NCI-H446 (cell line): ENCODE measurements around the gene EXOSC7.

ENCODE experiments used
- DNase-seq, 2 experiments: peaks; one replicate each; lab custom pipeline; 2025; lab: John Stamatoyannopoulos, UW

EXOSC7 gene

GRCh38 chr3:44992555-44993470 is 16.8 kb downstream of the EXOSC7 start:
- DNase-seq = no peak

GRCh38 chr3:44993471-44994205 is 17.6 kb downstream of the EXOSC7 start:
- no peak for DNase-seq

DNA sequence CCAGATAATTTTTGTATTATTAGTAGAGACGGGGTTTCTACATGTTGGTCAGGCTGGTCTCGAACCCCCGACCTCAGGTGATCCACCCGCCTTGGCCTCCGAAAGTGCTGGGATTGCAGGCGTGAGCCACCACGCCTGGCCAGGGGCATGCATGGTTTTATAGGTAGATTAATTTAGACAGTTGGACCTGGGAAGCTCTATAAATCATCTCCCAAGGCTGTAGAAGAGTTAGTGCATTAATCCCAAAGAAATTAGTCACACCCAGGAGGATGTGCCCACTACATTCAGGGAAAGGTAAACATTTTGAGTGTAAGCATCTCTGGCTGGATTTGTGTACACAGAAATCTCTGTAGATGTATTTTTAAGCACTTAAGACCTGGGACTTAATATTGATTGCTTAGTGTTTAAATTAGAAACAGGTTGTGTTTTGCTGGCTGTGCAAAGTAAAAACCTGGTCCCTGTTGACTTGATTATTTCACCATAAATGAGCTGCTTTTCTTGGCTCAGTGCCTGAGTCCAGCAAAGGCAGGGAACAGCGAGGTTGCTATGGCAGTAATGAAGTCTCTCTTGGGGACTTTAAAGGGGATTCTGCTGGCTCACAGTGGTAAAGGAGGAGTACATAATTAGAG is 19.2 kb downstream of the EXOSC7 start:
- DNase-seq = peak in 1 of 2 experiments; percentile 7

DNA sequence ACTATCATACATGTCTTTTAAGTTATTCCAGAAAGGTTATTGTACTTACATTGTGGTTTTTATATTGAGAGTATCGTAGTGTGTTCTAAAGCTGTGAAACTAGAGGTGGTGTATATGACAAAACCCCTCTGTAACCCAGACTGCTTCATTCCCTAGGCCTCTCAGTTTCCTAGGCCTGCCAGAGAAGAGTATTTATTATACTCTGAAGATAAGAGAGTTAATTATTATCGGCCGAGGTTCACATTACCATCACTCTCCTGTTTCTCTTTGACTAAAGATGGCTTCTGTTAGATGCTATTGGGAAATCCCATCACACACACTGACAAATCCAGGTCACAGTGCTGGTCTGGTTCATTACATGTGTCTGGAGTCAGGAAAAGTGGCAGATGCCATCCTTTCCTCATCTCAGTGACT is 20.5 kb downstream of the EXOSC7 start:
- DNase-seq = no peak

- DNase-seq = no peak
Observed at GRCh38 chr3:44999782-45000181, 23.7 kb downstream of the EXOSC7 start.

- no peak for DNase-seq
Observed at GRCh38 chr3:45000823-45001222, 24.8 kb downstream of the EXOSC7 start.

DNA sequence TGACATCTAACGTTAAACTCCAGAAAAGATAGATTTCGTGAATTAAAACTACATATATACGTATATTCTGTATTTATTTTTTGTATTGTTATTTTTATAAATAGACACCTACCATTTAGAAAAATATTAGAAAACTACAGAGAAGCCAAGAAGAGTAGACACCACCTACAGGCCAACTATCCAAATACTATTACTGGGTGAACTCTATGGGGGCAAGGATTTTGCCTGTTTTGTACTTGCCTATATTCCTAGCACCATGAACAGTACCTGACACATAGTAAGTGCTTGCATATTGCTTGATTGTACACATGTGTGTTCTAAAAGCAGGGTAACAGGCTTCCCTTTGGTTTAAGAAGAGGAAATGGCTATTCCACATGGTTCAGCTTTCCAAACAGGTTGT is 25.7 kb downstream of the EXOSC7 start:
- DNase-seq = no peak

DNA sequence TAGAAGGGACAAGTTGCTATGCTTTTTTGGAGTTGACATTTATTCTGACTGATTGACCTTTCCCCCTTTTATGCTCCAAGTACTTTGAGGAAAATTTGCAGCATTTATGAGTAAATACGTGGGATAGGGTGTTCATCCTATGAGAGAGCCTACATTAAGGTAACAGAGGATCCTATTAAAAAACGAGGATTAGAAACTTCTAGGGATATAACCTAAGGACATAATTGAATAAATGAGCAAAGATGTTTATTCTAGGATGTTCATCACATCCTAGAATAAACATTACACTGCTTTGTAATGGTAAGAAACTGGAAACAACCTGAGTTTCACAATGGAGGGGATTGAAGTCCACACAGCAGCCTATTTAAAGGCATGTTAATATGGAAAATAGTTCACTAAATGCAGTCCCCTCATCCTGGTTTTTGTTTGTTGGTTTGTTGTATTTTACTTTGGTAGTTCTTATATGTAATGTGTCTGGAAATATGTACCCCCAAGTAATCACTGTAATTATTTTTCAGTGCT is 26.2 kb downstream of the EXOSC7 start:
- no peak for DNase-seq

GRCh38 chr3:45002720-45003119 is 26.7 kb downstream of the EXOSC7 start:
- DNase-seq = no peak

DNA sequence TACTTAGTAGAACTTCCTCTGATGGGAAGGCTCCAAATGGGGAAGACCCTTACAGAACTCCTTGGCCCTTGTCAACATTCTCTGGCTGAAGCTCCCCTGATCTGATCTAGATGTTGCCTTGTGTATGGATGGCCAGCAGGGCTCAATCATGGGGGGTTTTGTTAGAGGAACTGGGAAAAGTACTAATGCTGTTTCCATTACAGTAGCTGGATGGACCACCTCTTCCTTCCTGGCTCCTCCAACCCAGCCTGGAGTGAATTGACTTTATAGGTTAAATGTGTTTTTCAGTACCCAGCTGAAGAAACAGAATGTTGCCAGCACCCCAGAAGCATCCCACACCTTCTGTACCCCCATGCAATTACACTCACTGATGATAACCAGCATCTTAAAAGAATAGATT is 27.4 kb downstream of the EXOSC7 start:
- DNase-seq = no peak

DNA sequence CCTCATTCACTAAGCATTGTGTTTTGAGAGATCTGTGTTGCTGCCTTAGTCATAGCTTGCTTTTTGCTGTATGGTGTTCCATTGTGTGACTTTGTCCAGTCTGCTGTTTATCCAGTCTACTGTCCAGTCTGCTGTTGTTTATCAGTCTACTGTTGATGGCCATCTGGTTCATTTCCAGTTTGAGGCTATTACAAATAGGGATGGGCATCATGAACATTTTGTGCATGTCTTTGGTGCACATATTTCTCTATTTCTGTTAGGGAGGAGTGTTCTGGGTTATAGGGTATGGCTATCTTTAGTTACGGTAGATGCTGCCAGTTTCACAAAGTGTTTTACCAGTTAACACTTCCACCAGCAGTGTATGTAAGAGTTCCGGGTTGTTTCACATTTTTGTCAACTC is 27.8 kb downstream of the EXOSC7 start:
- DNase-seq = no peak

- DNase-seq = no peak
Observed at GRCh38 chr3:45007091-45007490, 31.0 kb downstream of the EXOSC7 start.

- no peak for DNase-seq
Observed at GRCh38 chr3:45008117-45008516, 32.1 kb downstream of the EXOSC7 start.

DNA sequence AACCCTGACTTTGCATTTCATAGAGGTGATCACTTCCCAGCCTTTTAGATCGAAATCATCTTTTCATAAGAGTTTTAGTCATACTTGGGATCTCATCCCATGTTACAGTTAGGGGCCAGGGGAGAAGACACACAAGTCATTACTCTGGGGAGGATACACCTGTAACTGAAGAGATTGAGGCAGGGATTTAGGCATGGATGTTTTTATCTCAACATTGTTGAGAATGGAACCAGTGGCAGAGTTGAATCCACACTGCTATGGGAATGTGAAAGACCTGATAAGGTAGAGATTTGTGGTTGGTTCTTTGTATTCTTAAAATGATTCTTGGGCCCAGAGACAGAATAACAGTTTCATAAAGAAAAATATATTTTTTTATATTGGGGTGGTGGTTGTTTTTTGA is 33.8 kb downstream of the EXOSC7 start:
- DNase-seq = no peak

GRCh38 chr3:45010811-45011333 is 34.8 kb downstream of the EXOSC7 start:
- no peak for DNase-seq

GRCh38 chr3:45011756-45012508 is 35.9 kb downstream of the EXOSC7 start:
- no peak for DNase-seq

GRCh38 chr3:45012577-45012976 is 36.5 kb downstream of the EXOSC7 start:
- DNase-seq = no peak

DNA sequence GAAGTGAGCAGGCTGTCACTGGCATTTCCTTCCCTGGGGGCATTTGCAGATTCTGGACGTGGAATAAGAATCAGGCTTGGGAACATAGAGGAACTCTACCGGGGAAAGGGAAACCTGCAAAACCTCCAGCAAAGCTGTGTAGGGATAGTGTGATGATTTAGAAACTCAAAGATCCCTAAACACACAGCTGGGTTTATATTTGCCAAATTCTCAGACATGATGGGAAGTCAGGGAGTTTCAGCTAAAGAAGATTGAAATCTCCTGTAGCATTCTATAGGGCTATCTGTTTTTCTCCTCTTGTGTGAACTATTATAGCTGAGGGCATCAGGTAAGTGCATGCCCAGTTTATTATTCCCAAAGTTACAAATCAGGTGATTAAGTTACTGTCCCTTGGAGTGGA is 40.9 kb downstream of the EXOSC7 start:
- no peak for DNase-seq

- DNase-seq = no peak
Observed at GRCh38 chr3:45017821-45018220, 41.8 kb downstream of the EXOSC7 start.

DNA sequence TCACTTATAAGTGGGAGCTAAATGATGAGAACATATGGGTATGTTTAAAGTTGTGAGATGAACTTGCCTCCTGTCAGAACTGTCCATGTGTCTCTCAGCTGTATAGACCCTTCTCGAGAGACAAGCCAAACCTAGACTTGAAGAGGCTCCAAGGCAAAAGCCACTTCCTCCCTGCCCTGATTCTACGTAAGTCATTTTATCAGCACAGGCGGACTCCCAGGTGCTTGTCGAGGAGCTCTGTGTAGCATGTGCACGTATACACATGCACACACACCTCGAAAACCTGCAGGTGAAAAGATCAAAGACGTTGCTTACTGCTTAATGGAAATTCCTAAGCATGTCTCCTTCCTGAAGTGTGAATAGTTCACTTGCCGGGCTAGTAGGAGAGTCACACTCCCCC is 44.5 kb downstream of the EXOSC7 start:
- no peak for DNase-seq

DNA sequence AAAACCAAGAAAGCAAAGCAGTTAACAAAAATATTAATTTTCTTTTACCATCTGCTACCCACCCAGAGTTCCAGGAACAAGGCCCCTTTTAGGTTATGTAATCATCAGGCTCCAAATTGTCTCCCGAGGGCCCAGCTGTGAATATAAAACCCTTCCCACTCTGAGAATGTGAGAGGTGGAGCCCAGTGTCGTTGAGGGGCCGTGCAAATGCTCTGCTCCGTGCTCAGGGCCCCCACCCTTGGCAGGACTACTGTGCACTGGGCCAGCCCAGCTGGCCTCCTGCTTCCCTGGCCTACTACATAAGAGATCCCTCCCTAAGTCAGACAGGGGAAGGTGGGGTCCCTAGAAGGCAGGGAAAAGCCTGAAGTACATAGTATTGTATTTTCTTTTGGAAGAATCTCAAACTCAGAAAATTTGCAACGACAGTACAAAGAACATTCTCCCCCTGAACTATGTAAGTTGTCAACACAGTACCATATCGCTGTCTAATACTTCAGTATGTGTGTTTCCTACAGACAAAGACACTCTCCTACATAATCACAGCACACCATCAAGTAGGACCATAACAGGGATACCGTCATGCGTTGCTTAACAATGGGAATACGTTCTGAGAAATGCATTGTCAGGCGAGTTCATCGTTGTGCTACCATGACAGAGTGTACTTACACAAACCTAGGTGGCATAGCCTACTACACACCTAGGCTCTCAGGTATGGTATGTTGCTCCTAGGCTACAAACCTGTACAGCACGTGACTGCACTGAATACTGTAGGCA is 45.7 kb downstream of the EXOSC7 start:
- no peak for DNase-seq
